Activated CD8-positive, alpha-beta memory T cell treated with anti-CD3 and anti-CD28 coated beads, Interleukin-2, amount 50 U/mL, for 1 hour (primary cell): ENCODE data around the gene C12orf57.
A peak's percentile ranks its signal among the peaks of the same experiment; 100 is the strongest.

ENCODE experiments used
- DNase-seq: peaks from one replicate; pipeline ENCODE4 v3.0.0-alpha.2; 2020; ENCODE audit errors: extremely low read depth

The C12orf57 gene

DNA sequence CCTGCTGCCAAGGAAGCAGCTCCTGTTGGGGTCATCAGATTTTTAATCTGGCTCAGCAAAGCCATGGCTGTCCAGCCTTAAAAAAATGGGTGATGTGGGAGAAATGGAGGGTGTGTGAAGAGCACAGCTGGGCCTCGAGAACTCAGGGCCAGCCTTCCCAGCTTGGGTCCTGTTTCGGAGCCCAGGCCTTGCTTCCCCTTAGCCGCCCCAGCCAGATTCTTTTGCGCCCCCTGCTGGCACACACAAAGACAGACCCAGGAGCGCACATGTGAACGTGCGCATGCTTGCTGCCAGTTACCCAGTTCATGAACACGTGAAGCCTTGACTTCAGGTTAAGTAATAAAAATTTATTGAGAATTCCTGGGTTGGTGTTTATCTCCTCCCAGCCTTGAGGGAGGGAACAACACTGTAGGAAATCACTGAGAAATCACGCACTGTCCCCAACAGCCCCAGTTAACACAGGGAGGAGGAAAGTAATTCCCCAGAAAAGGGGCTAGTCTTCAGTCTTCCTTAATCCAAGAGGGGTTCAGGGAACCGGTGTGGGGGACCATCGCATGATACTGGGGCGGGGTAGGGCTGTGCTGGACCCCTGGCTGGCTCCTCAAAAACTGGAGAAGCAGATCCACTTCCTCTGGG is 21.3 kb downstream of the C12orf57 start:
- DNase-seq = peak; percentile 77

DNA sequence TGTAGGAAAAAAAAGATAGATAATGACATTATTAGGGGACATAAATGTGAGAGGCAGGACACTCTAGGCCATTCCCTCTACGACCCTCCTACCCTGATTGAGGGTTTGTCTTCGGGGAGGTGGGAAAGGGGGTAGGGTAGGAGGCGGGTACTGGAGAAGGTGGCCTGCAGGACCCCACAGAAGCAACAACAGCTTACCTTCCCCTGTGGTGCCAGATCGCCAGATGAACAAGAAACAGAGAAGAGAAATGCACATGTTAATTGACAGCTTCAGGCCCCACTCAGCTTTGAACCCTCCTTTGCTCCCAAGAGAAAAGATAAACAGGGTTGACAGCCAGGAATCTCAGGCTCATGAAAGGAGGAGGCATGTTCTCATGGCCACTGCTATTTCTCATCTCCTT is 21.9 kb downstream of the C12orf57 start:
- DNase-seq = no peak

DNA sequence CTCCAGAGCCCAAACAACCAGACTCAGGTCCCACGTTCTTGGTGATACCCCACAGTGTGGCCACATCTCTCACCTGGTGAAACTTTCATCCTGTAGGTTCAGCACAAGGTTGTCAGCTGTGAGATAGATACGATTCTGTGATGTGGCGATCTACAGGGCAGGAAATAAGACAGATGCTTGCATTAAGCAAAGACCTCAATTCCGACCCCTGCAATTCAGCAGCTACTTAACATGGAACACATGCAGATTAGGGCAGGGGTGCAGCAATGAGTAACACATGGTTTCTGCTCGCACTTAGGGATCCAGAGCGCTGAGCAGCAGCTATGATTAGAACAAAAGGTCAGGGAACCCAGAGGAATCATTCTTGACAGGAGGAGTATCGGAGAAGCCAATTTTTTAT is 22.5 kb downstream of the C12orf57 start:
- no peak for DNase-seq

DNA sequence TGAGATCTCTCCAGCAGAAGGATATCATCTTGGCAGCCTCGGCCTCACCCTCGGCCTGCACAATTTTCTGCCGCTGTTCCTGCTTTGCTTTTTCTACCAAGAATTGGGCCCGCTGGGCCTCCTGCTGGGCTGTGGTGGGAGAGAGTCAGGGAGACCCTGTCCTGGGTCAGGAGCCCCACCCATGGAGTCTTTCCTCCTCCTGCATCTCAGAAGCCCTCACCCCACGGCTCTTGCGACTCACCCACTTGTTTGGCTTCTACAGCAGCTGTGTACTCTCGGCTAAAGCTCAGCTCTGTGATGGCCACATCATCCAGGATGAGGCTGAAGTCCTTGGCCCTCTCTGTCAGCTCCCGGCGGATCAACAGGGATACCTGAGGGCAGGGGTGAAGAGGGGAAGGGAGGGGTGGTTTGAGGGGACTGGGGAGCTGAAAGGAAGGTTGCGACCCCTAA is 23.9 kb downstream of the C12orf57 start:
- no peak for DNase-seq

DNA sequence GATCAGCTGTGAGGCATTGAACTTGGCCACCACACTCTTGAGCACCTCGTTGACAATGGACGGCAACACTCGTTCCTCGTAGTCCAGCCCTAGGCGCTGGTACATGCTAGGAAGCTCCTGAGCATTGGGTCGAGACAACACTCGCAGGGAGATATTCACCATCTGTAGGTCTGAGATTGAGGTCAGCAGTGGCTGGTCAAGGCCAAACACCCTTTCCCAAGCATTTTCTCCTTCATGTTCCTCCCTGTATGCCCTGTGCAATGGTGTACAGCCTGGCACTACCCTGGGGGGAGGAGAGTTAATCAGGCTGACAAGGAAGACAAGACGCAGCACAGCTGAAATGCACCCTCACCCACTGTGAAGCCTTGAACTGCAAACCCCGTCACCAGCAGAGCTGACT is 24.6 kb downstream of the C12orf57 start:
- no peak for DNase-seq

DNA sequence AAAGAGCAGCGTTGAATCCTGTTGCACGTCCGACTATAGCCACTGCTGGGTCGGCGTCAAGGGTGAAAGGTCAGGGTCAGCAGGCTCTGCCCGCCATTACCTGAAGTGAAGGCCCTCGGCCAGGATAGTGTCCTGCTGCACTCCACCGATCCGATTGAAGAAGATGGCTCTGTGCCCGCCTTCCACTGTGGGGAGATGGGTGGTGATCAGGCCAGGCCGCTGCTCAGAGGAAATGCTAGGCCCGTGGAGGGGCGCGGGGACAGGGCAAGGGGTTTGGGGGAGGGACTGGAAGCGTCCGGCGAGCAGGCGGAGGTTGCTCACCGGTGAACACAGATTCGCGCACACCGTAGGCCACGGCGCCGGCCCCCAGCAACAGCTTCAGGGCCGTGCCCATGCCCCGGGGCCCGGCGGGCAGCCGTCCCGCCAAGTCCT is 26.3 kb downstream of the C12orf57 start:
- DNase-seq = no peak

DNA sequence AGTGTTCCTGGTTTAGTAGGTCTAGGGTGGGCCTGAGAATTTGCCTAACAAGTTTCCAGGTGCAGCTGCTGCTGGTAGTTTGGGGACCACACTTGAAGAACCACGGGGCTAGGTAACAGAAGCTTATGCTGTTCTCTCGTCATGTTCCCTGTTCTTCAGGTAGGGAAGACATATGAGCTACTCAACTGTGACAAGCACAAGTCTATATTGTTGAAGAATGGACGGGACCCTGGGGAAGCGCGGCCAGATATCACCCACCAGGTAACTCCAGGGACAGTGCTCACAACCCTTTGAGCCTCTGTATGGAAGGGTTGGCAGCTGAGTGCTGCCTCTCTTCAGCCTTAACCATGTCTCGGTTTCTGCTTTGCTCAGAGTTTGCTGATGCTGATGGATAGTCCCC is 30.4 kb downstream of the C12orf57 start:
- DNase-seq = no peak

DNA sequence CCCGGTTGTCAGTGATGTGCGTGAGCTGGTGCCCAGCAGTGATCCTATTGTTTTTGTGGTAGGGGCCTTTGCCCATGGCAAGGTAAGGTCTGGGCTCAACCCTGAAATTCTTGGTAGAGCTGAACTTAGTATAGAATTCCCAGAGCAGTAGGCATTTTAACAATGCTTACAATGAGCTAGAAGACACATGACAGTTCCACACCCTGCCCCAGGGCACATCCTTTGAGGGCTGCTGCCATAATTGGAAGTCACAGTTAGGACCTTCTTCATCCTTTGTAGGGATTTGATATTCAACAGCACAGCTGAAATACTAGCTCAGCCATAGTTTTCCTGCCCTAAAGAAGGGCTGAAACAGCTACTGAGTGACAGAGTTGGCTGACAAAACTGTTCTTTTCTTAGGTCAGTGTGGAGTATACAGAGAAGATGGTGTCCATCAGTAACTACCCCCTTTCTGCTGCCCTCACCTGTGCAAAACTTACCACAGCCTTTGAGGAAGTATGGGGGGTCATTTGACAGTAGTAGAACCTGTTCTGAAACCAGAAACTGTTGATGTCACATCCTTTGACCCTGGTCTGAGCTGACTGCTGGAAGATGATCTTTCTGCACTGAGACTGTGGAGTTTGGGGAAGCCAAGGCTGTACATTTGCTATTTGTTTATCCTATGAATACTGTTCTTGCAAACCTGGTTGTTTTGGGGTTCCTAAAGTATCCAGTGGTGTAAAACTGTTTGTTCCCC is 31.6 kb downstream of the C12orf57 start:
- DNase-seq = no peak

DNA sequence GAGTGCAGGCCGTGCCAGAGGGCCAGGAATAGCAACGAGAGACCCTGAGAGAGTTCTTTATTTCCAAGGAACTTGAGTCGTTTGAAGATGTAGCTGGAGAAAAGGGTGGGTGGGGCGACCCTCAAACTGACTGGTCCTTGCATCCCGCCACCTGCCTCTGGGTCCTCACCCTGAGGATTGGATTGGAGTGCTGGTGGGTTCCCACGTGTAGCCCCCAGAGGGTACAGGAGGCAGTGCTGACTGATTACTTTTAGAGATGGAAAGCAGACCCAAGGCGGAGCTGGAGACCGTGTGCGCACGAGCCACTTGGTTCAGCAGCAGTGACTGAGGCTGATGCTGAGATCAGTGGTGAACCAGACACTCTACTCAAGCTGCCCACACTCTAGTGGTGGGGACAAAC is 33.8 kb downstream of the C12orf57 start:
- DNase-seq = no peak

DNA sequence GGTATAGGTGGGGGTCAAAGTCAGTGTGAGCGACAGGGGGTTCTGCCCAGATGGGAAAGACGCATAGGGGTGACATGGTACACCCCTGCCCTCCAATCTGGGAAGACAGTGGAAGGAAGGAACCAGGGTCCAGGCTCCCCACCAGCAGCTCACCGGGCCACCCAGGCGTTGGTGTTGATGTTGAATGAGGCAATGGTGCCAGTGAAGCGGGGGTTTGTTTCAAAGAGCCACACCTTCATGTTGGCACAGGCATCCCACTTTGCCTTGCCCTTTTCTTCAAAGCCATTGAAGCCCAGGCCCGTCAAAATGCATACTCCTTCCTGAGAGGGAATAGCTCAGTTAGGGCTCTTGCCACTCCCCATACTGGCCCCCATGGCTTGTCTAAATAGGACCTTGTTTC is 34.4 kb downstream of the C12orf57 start:
- no peak for DNase-seq

DNA sequence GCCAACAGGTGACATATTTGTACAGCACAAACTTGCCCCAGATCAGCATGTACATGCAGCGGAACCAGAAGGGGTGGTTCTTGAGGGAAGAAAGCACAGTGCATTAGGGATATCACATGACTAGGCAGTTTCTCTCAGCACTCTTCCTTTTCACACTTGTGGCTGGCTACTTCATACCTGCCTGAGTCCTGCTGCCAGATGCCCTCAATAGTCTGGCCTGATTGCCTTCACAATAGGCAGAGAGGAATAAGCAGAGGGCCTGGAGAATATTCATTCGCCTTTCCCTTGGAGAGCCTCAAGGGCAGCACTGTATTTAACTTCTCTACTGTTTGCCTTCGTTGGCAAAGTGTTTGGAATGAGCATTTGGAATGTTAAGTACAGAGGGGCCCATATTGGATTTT is 34.8 kb downstream of the C12orf57 start:
- DNase-seq = no peak

DNA sequence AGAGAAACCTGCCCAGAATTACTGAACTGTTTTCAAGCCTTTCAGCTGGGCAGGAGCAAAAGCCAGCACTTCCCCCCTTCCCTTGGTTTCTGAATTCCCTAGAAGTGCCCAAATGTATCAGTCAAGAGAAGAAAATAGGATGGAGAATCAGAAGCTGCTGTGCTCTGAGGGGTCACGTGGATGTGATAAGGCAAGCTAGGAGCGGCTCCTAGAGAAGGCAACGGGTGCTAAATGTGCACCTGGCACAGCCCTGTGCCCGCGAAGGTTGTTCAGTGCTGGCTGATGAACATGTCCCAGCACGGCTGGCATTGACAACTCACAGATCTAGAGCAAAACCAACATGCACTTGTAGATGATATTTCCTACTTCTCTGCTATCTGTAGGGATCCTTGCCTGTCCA is 35.2 kb downstream of the C12orf57 start:
- no peak for DNase-seq

DNA sequence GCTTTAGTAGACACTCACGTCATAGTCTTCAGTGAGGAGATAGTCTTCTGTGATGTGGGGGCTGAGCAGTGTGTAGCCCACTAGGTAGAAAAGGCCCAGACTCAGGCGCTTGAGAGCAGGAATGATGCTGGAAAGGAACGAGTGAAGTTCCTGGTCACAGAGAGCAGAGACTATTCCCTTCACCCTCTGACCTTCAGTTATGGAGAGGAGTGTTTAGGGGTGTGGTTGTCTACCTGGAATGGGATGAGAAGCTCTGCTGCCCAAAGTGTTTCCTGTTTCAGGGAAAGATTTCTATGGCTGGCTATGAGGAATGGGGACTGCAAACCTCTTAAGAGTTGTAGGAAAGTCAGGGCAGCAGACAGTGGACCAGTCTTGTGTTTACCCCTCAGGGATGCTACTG is 35.6 kb downstream of the C12orf57 start:
- DNase-seq = no peak

DNA sequence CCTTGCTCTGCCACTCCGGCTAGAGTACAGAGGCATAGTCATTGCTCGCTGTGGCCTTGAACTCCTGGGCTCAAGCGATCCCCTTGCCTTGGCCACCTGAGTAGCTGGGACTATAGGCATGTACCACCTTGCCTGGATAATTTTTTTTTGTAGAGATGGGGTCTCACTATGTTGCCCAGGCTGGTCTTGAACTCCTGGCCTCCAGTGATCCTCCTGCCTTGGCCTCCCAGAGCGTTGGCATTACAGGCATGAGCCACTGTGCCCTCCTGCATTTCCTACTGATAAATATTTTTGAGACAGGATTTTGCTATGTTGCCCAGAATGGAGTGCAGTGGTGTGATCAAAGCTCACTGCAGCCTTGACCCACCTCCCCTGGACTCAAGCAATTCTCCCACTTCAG is 36.3 kb downstream of the C12orf57 start:
- no peak for DNase-seq

DNA sequence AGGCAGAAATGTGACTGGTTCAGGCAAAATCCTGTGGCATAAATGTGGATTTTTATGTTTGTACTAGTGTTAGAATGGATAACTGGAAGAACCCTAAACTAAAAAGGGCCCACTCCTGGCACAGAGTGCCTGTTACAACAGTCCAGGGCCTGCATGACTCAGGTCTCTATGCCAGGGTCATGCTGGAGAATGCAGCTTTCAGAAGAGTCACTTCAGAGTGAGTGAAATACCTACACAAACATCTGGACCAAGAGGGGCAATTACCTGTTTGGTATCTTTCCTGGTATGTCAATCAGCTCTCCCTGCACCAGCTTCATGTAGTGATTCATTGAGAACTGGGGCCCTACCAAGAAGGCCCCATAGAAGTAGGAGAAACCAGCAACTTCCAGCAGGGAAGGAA is 36.9 kb downstream of the C12orf57 start:
- DNase-seq = no peak

DNA sequence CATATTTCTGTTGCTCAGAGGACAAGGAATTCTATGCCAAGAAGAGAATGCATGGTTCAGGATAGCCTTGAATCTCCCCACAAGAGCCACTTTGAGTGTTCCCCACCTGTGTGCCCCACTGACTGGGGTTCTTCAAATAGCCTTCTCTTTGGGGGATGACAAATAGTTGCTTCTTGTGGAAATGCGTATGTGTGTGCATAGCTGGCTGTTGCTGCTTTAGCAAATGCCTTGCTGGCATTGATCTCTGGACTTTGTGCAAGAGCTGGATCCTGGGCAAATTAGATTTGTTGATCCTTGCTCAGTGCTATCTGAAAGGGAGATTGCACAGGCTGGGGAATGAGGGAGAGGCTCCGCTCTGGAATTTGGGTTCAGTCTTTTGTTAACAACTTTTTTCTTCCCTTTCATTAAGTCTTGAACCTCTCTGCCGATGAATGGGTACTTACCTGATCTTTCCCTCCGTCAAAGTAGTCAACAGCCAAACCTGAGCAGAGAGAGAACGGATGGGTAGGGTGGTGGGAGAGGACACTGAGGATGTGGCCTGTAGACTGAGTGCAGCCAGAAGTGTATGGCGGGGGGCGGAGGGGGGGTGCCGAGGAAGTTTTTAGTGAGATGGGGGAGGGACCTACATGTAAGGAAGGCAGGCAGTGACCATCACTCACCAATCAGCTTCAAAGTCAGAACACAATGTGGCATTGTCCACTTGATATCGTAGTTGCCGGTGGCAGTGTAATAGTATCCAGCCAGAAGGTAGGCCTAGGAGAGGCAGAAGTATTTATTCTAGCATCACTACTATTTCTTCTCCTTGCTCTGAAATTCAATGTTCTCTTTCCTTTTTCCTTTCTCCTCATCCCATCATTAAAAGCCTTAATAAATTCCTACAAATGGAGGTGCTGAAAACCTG is 37.6 kb downstream of the C12orf57 start:
- no peak for DNase-seq

DNA sequence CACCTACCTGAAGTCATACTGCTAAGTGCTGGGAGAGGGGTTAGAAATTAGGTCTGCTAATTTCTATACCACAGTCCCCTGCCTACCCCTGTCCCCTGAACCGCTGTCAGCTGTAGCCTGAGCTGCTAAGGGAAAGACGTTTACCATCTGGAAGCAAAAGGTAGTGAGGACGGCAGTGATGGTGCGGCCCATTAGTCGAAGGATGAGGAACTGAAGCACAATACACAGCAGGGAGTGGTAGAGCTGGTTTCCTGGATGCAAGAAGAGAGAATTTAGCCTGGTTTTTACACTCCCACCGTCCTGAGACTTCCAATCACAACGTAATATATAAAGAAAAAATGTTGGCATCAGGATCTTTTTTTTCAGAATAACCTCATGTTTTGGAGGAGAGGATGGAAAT is 38.7 kb downstream of the C12orf57 start:
- DNase-seq = no peak

DNA sequence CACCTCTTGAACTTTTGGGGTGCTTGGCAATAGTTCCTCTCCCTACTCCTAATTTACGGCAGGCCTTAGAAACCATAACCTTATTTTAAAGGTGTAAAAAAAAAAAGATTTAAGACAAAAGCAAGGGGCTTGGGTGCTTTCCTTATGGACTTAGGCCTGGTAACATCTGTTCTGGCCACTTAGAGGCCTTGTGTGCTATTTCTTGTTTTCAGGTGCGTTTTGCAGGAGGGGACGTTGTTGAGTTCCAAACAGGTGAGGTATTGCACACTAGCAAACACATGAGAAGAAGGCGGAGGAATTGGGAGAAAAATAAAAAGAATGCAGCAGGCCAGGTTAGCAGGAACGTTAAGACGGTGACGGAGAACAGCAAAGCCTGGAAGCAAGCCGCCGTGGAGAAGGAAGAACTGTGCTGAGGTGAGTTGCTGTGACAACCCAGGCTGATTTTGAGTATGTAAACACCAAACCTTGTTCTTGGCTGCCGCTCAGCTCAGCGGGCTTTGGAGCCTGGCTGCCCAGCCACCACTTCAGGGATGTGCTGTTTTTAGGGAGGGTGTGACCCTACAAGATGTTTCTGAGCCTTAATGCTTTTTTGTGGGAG is 44.2 kb downstream of the C12orf57 start:
- no peak for DNase-seq
